Uterus (tissue), 2 donors: ENCODE measurements around the gene MAD1L1.

Experiments used
- POLR2A ChIP-seq, 2 donors: fragments of 450-650 bp; IDR thresholded peaks; one replicate each; pipeline ENCODE4 v1.6.1; 2016; ENCODE audit warnings: antibody characterized with exemption in 2 of 2, mild to moderate bottlenecking in 1 of 2, moderate library complexity in 1 of 2
- TF ChIP-seq, protein P1 (sequence below), 4 experiments: fragments of 200-600 bp in 2 of 4; fragments of 450-650 bp in 2 of 4; sonication (generic) in 2 of 4; IDR thresholded peaks; one replicate each; pipeline ENCODE4 v1.5.1; 2016 to 2019; ENCODE audit warnings: antibody characterized with exemption in 4 of 4, mild to moderate bottlenecking in 2 of 4, moderate library complexity in 1 of 4

GRCh38 chr7:1943933-1944618 lies 288.7 kb downstream of the MAD1L1 start:
- TF ChIP-seq, protein P1, sequence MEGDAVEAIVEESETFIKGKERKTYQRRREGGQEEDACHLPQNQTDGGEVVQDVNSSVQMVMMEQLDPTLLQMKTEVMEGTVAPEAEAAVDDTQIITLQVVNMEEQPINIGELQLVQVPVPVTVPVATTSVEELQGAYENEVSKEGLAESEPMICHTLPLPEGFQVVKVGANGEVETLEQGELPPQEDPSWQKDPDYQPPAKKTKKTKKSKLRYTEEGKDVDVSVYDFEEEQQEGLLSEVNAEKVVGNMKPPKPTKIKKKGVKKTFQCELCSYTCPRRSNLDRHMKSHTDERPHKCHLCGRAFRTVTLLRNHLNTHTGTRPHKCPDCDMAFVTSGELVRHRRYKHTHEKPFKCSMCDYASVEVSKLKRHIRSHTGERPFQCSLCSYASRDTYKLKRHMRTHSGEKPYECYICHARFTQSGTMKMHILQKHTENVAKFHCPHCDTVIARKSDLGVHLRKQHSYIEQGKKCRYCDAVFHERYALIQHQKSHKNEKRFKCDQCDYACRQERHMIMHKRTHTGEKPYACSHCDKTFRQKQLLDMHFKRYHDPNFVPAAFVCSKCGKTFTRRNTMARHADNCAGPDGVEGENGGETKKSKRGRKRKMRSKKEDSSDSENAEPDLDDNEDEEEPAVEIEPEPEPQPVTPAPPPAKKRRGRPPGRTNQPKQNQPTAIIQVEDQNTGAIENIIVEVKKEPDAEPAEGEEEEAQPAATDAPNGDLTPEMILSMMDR (IDR thresholded peaks at IDR 0.05), result no peak
- TF ChIP-seq POLR2A (IDR thresholded peaks at IDR 0.05), result no peak
